HepG2 (cell line): ENCODE measurements around the gene NEK5. TPM values are rescaled to one million over a fixed set of nuclear protein-coding genes. Genes with fewer than 3 reads are reported as not detected.

ENCODE experiments used
- ATAC-seq: fragments of 200-7000 bp; cut with Tn5 transposase; 3 replicates; pipeline ENCODE4 v1.9.1; 2020; ENCODE audit warnings: mild to moderate bottlenecking, moderate library complexity
- BruUV-seq: library from RNA; stranded (reverse); fragments of 400-500 nt; replicated peaks from 2 replicates; lab custom pipeline; 2021; lab: Mats Ljungman, UMichigan
- CTCF ChIA-PET: fragments of 300-600 bp; formaldehyde crosslinking; extraction: SDS; loops from one replicate; lab custom pipeline; 2021; ENCODE audit warnings: low total read pairs, inconsistent platforms, low intra/inter-chr PET ratio; lab: Yijun Ruan, JAX
- POLR2A ChIA-PET: fragments of 350-600 bp; sonication (Branson Sonifier 250); formaldehyde crosslinking; loops from one replicate; lab custom pipeline; 2020; ENCODE audit warnings: antibody characterized with exemption, inconsistent platforms; lab: Yijun Ruan, JAX
- DNase-seq: peaks from one replicate; pipeline ENCODE4 v3.0.0-alpha.2; 2015; ENCODE audit warnings: low spot score
- FAIRE-seq: peaks from 3 replicates; lab custom pipeline; 2011; peaks lifted over from hg19 to GRCh38; lab: Jason Lieb, UNC
- H2AFZ ChIP-seq: one replicate; pipeline ENCODE4 v1.6.1; 2011; ENCODE audit warnings: low read length, inconsistent platforms
- H3K27ac ChIP-seq: fragments of 300-600 bp; 3 replicates; pipeline ENCODE4 v1.8.0; 2011; ENCODE audit warnings: mixed run types, mild to moderate bottlenecking, mixed read lengths, low read length, inconsistent platforms; ENCODE audit not compliant: insufficient read depth; ENCODE audit errors: extremely low read length
- H3K27me3 ChIP-seq, 2 experiments: fragments of 200-600 bp in 1 of 2; 2 replicates in 1 of 2; 3 replicates in 1 of 2; pipeline versions ENCODE4 v1.6.0 to v1.8.0; 2011; ENCODE audit warnings: low read length in 2 of 2, mild to moderate bottlenecking in 2 of 2, moderate library complexity in 2 of 2, inconsistent platforms in 1 of 2; ENCODE audit not compliant: insufficient read depth in 2 of 2, control insufficient read depth in 1 of 2
- H3K36me3 ChIP-seq, 2 experiments: fragments of 200-600 bp in 1 of 2; replicated peaks in 1 of 2; 2 replicates in 1 of 2; 3 replicates in 1 of 2; pipeline versions ENCODE4 v1.5.1 to v1.8.0; 2011; ENCODE audit warnings: low read length in 2 of 2, inconsistent platforms in 1 of 2; ENCODE audit not compliant: insufficient read depth in 2 of 2, control insufficient read depth in 1 of 2
- H3K4me1 ChIP-seq: 2 replicates; pipeline ENCODE4 v1.5.1; 2012; ENCODE audit warnings: low read length, inconsistent platforms; ENCODE audit not compliant: insufficient read depth
- H3K4me2 ChIP-seq: 2 replicates; pipeline ENCODE4 v1.6.0; 2011; ENCODE audit warnings: low read depth, low read length, inconsistent platforms
- H3K4me3 ChIP-seq, 3 experiments: fragments of 200-600 bp in 1 of 3; sonication (generic), shearing (Covaris generic) in 1 of 3; replicated peaks in 1 of 3; 2 replicates each; pipeline ENCODE4 v1.5.1; 2011 to 2016; ENCODE audit warnings: low read length in 3 of 3, inconsistent platforms in 2 of 3, low read depth in 2 of 3, mild to moderate bottlenecking in 2 of 3, control low read depth in 1 of 3, mixed read lengths in 1 of 3; ENCODE audit not compliant: insufficient read depth in 1 of 3
- H3K79me2 ChIP-seq: one replicate; pipeline ENCODE4 v1.6.1; 2011; ENCODE audit warnings: low read length, inconsistent platforms; ENCODE audit not compliant: insufficient read depth
- H3K9ac ChIP-seq: 2 replicates; pipeline ENCODE4 v1.6.0; 2011; ENCODE audit warnings: mild to moderate bottlenecking, low read depth, low read length, inconsistent platforms; ENCODE audit not compliant: insufficient read depth
- H3K9me3 ChIP-seq: 2 replicates; pipeline ENCODE4 v1.5.1; 2012; ENCODE audit warnings: mild to moderate bottlenecking, low read length
- H4K20me1 ChIP-seq: 2 replicates; pipeline ENCODE4 v1.6.0; 2011; ENCODE audit warnings: inconsistent platforms, mild to moderate bottlenecking, low read length, moderate library complexity; ENCODE audit not compliant: insufficient read depth
- AGO1 ChIP-seq: fragments of 200-400 bp; formaldehyde crosslinking; IDR thresholded peaks from 2 replicates; pipeline ENCODE4 v1.6.1; 2017; ENCODE audit warnings: mild to moderate bottlenecking, low read depth, low read length, moderate library complexity; ENCODE audit not compliant: poor library complexity, severe bottlenecking
- ARID5B ChIP-seq: IDR thresholded peaks from 2 replicates; pipeline ENCODE4 v1.4.0; 2020; ENCODE audit warnings: mild to moderate bottlenecking, missing genetic modification reagents
- ARNT2 ChIP-seq: sonication (generic); formaldehyde crosslinking; IDR thresholded peaks from 2 replicates; pipeline ENCODE4 v1.8.0; 2022; ENCODE audit warnings: mild to moderate bottlenecking, low read depth, missing genetic modification reagents, moderate library complexity
- ATM ChIP-seq: fragments of 450-650 bp; IDR thresholded peaks from 2 replicates; pipeline ENCODE4 v1.7.1; 2017; ENCODE audit warnings: mild to moderate bottlenecking, borderline replicate concordance
- CC2D1A ChIP-seq: sonication (generic); formaldehyde crosslinking; IDR thresholded peaks from 2 replicates; pipeline ENCODE4 v1.8.1; 2023; ENCODE audit warnings: mild to moderate bottlenecking, missing genetic modification reagents
- CEBPG ChIP-seq: IDR thresholded peaks from 2 replicates; pipeline ENCODE4 v1.6.1; 2016
- FOXA1 ChIP-seq, 2 experiments: fragments of 450-650 bp in 1 of 2; sonication (generic) in 1 of 2; formaldehyde crosslinking in 1 of 2; IDR thresholded peaks; 2 replicates each; pipeline versions ENCODE4 v1.4.0 to v1.6.1; 2016 to 2020; ENCODE audit warnings: missing genetic modification reagents in 1 of 2
- FOXK1 ChIP-seq: sonication (generic); formaldehyde crosslinking; IDR thresholded peaks from 2 replicates; pipeline ENCODE4 v1.4.0; 2020; ENCODE audit warnings: low read depth, missing genetic modification reagents, borderline replicate concordance
- FUBP1 ChIP-seq: sonication (generic); formaldehyde crosslinking; IDR thresholded peaks from 2 replicates; pipeline ENCODE4 v1.5.1; 2020; ENCODE audit warnings: missing genetic modification reagents, mild to moderate bottlenecking, borderline replicate concordance
- GLI4 ChIP-seq: sonication (generic); formaldehyde crosslinking; IDR thresholded peaks from 2 replicates; pipeline ENCODE4 v1.5.1; 2020; ENCODE audit warnings: missing genetic modification reagents, mild to moderate bottlenecking, moderate library complexity, borderline replicate concordance
- KDM3A ChIP-seq: IDR thresholded peaks from 2 replicates; pipeline ENCODE4 v1.6.1; 2018; ENCODE audit warnings: low read depth, missing compliant biosample characterization
- SRSF4 ChIP-seq: fragments of 200-400 bp; formaldehyde crosslinking; IDR thresholded peaks from one replicate; pipeline ENCODE4 v1.6.1; 2018; ENCODE audit warnings: mild to moderate bottlenecking, low read depth, low read length, moderate library complexity; ENCODE audit not compliant: poor library complexity, severe bottlenecking
- XBP1 ChIP-seq: sonication (generic); formaldehyde crosslinking; IDR thresholded peaks from 2 replicates; pipeline ENCODE4 v1.5.0; 2020; ENCODE audit warnings: missing genetic modification reagents
- ZC3H13 ChIP-seq: sonication (generic); formaldehyde crosslinking; IDR thresholded peaks from 2 replicates; pipeline ENCODE4 v1.8.1; 2023; ENCODE audit warnings: mild to moderate bottlenecking, missing genetic modification reagents, moderate library complexity
- ZNF577 ChIP-seq: sonication (generic); formaldehyde crosslinking; IDR thresholded peaks from 2 replicates; pipeline ENCODE4 v1.4.0; 2020; ENCODE audit warnings: mild to moderate bottlenecking, low read depth, missing genetic modification reagents, borderline replicate concordance
- ZNF720 ChIP-seq: sonication (generic); formaldehyde crosslinking; IDR thresholded peaks from 2 replicates; pipeline ENCODE4 v1.4.0; 2020; ENCODE audit warnings: missing genetic modification reagents
- ZNF800 ChIP-seq: sonication (generic); formaldehyde crosslinking; IDR thresholded peaks from 2 replicates; pipeline ENCODE4 v1.4.0; 2020; ENCODE audit warnings: missing genetic modification reagents
- WGBS: methylation state at CpG from one replicate; pipeline ENCODE4 v1.1.6; 2017; ENCODE audit warnings: low lambda C conversion rate; 5-methylcytosine and 5-hydroxymethylcytosine counted together
- in situ Hi-C: cut with HindIII; loops from 2 replicates; pipeline ENCODE4 v1.10.0; 2017; ENCODE audit warnings: low pct_unique_long_range_greater_than_20kb; ENCODE audit not compliant: extremely low pct_ligation_motif_present
- intact Hi-C: fragments of 100-400 bp; cut with micrococcal nuclease; formaldehyde crosslinking; loops from one replicate; pipeline ENCODE4 v1.10.0; 2022; ENCODE audit not compliant: unreplicated experiment
- polyA plus RNA-seq, 8 experiments: library from polyadenylated mRNA; depleted of rRNA in 3 of 8; stranded (reverse) in 7 of 8; unstranded in 1 of 8; fragments of >200 nt; fragmentation: Illumina TruSeq in 4 of 8; extraction: Trizol in 4 of 8; gene quantifications; 2 replicates each; pipeline versions ENCODE4 v1.2.1 to v1.2.3, GENCODE V29; 2011 to 2016; ENCODE audit warnings: low read depth in 4 of 8, missing spikeins in 1 of 8, mixed read lengths in 1 of 8; ENCODE audit not compliant: insufficient read depth in 1 of 8
- total RNA-seq, 5 experiments: library from RNA; depleted of rRNA; stranded (reverse); fragments of >200 nt; fragmentation: Illumina TruSeq; extraction: Trizol; gene quantifications; 2 replicates each; pipeline ENCODE4 v1.2.3, GENCODE V29; 2016; ENCODE audit warnings: low read depth in 1 of 5

The NEK5 gene
- total and polyA plus RNA-seq, 2 of the 13 experiments (the other 11 are each of a cell fraction or from before 2014, with no cell fraction given), result 0.12 to 0.22 TPM

GRCh38 chr13:52169839-52170238, 41.0 kb upstream of the NEK5 start:
- FAIRE-seq (no peak), DNase-seq (no peak), ATAC-seq (no peak)
- Histone ChIP-seq H3K27me3 (no peaks in the 10 kb centered on the region), H3K4me3 (no peak overlapping the region), H3K9me3 (no peaks in the 10 kb centered on the region), H3K36me3 (peaks cover 9 to 26% of the 10 kb centered on the region in 2 experiments), H3K9ac (no peak overlapping the region), H3K4me2 (no peak overlapping the region), H3K4me1 (peaks cover 32% of the 10 kb centered on the region), H4K20me1 (no peaks in the 10 kb centered on the region), H3K27ac (no peak overlapping the region), H2AFZ (no peak overlapping the region), H3K79me2 (no peaks in the 10 kb centered on the region)
- 94% methylated on average over 5 of the region's 5 CpGs for WGBS
- ChIA-PET CTCF (no interaction called here), POLR2A (no interaction called here)
- in situ Hi-C loops (no loop called here), intact Hi-C loops (no loop called here)
- no TSS peak for BruUV-seq
- TF ChIP-seq SRSF4 (no peak), XBP1 (CRISPR knock-in tag) (no peak), CEBPG (CRISPR knock-in tag) (no peak), ZC3H13 (CRISPR knock-in tag) (no peak), FUBP1 (CRISPR knock-in tag) (no peak), FOXA1 (IDR thresholded peaks at IDR 0.05) (no peak), FOXA1 (CRISPR knock-in tag; IDR thresholded peaks at IDR 0.05) (no peak), ARNT2 (CRISPR knock-in tag) (no peak), FOXK1 (CRISPR knock-in tag) (no peak), ZNF800 (CRISPR knock-in tag) (no peak), KDM3A (CRISPR knock-in tag) (no peak), GLI4 (CRISPR knock-in tag) (no peak), ZNF720 (no peak), ATM (no peak), ARID5B (CRISPR knock-in tag) (no peak), AGO1 (no peak), CC2D1A (CRISPR knock-in tag) (no peak), ZNF577 (no peak)
